GM12878 (cell line): ENCODE results near the gene NR1D1. TPM values are rescaled to one million over a fixed set of nuclear protein-coding genes. Genes with fewer than 3 reads are reported as not detected.
A peak's percentile ranks its signal among the peaks of the same experiment; 100 is the strongest.

Experiments used
- ASH2L ChIP-seq: fragments of 300-600, 200-600 bp; sonication (generic); IDR thresholded peaks from 2 replicates; pipeline ENCODE4 v1.6.1; 2017; ENCODE audit warnings: low read depth, mild to moderate bottlenecking, borderline replicate concordance
- ATF2 ChIP-seq: IDR thresholded peaks from 2 replicates; pipeline ENCODE4 v1.6.1; 2012; ENCODE audit warnings: low read length, inconsistent platforms
- ATF3 ChIP-seq: IDR thresholded peaks from 2 replicates; pipeline ENCODE4 v1.6.1; 2011; ENCODE audit warnings: low read depth, mild to moderate bottlenecking, low read length, moderate library complexity, borderline replicate concordance; ENCODE audit errors: extremely low read depth
- BCL3 ChIP-seq: IDR thresholded peaks from 2 replicates; pipeline ENCODE4 v1.6.1; 2011; ENCODE audit warnings: borderline replicate concordance, low read depth, mild to moderate bottlenecking, moderate library complexity, low read length; ENCODE audit not compliant: insufficient read depth, poor library complexity, severe bottlenecking
- CBX3 ChIP-seq: fragments of 200-600 bp; sonication (generic); IDR thresholded peaks from 2 replicates; pipeline ENCODE4 v1.6.1; 2016; ENCODE audit warnings: low read depth, borderline replicate concordance
- CTCF ChIP-seq, 3 experiments: IDR thresholded peaks in 2 of 3; conservative IDR thresholded peaks in 1 of 3; 2 replicates each; pipeline ENCODE4 v1.5.1; 2011; ENCODE audit warnings: low read depth in 3 of 3, low read length in 3 of 3, mild to moderate bottlenecking in 3 of 3, control low read depth in 2 of 3, moderate library complexity in 2 of 3, inconsistent platforms in 1 of 3, mixed read lengths in 1 of 3; ENCODE audit not compliant: control insufficient read depth in 2 of 3, insufficient read depth in 1 of 3; ENCODE audit errors: extremely low read depth in 1 of 3
- E2F4 ChIP-seq: IDR thresholded peaks from 2 replicates; pipeline ENCODE4 v1.6.1; 2012; ENCODE audit warnings: low read depth, low read length, improper control_type of control experiment
- EP300 ChIP-seq, 2 experiments: fragments of 150-350 bp in 1 of 2; IDR thresholded peaks; 2 replicates each; pipeline ENCODE4 v1.6.1; 2011 to 2012; ENCODE audit warnings: low read depth in 2 of 2, low read length in 2 of 2, borderline replicate concordance in 1 of 2, improper control_type of control experiment in 1 of 2, inconsistent platforms in 1 of 2; ENCODE audit not compliant: control insufficient read depth in 1 of 2
- GABPA ChIP-seq: IDR thresholded peaks from 2 replicates; pipeline ENCODE4 v1.6.1; 2014; ENCODE audit warnings: antibody characterized with exemption, low read depth, mild to moderate bottlenecking, inconsistent platforms
- HDAC6 ChIP-seq: fragments of 200-600 bp; sonication (generic); IDR thresholded peaks from one replicate; pipeline ENCODE4 v1.8.0; 2017; ENCODE audit warnings: antibody characterized with exemption; ENCODE audit not compliant: unreplicated experiment
- LARP7 ChIP-seq: fragments of 450-650 bp; IDR thresholded peaks from 2 replicates; pipeline ENCODE4 v1.6.1; 2017; ENCODE audit warnings: mild to moderate bottlenecking
- MTA3 ChIP-seq: IDR thresholded peaks from 2 replicates; pipeline ENCODE4 v1.6.1; 2012; ENCODE audit warnings: low read length, inconsistent platforms, borderline replicate concordance
- NKRF ChIP-seq: fragments of 450-650 bp; conservative IDR thresholded peaks from 2 replicates; pipeline ENCODE4 v1.6.1; 2017; ENCODE audit warnings: mild to moderate bottlenecking, moderate library complexity
- PKNOX1 ChIP-seq: fragments of 450-650 bp; IDR thresholded peaks from 2 replicates; pipeline ENCODE4 v1.6.1; 2016; ENCODE audit warnings: mild to moderate bottlenecking
- RCOR1 ChIP-seq: conservative IDR thresholded peaks from 2 replicates; pipeline ENCODE4 v1.6.1; 2012; ENCODE audit warnings: low read depth, low read length, improper control_type of control experiment
- SMARCA5 ChIP-seq: fragments of 450-650 bp; IDR thresholded peaks from 2 replicates; pipeline ENCODE4 v1.6.1; 2017; ENCODE audit warnings: mild to moderate bottlenecking
- TCF12 ChIP-seq: IDR thresholded peaks from 2 replicates; pipeline ENCODE4 v1.6.1; 2011; ENCODE audit warnings: low read depth, mild to moderate bottlenecking, low read length
- ZBED1 ChIP-seq: IDR thresholded peaks from 2 replicates; pipeline ENCODE4 v1.6.1; 2016; ENCODE audit warnings: borderline replicate concordance
- ZNF274 ChIP-seq: IDR thresholded peaks from one replicate; pipeline ENCODE4 v1.8.0; 2011; ENCODE audit not compliant: insufficient read length, insufficient read depth
- polyA plus RNA-seq, 11 experiments: library from polyadenylated mRNA; depleted of rRNA in 4 of 11; unstranded in 6 of 11; stranded (reverse) in 5 of 11; fragments of >200 nt; fragmentation: Nextera tagmentation in 4 of 11; fragmentation: Illumina TruSeq in 1 of 11; extraction: Ambion mirVana in 4 of 11; extraction: Trizol in 1 of 11; gene quantifications; 1 replicate in 1 of 11; 2 replicates in 10 of 11; pipeline versions ENCODE4 v1.2.1 to v1.2.3, GENCODE V29; 2011 to 2016; ENCODE audit warnings: inconsistent platforms in 2 of 11, missing spikeins in 2 of 11, low read depth in 1 of 11
- total RNA-seq, 4 experiments: library from RNA; depleted of rRNA in 3 of 4; stranded (reverse); fragments of >200 nt in 3 of 4; fragmentation: Illumina TruSeq in 1 of 4; extraction: Trizol in 1 of 4; gene quantifications; 2 replicates each; pipeline versions ENCODE4 v1.2.1 to v1.2.3, GENCODE V29; 2013 to 2021

NR1D1 gene
- total and polyA plus RNA-seq, 10 of the 15 experiments (the other 5 are each of a cell fraction or from before 2014, with no cell fraction given) = 0.10 to 3.4 (median 0.94) TPM

- TF ChIP-seq ATF2 (no peak), BCL3 (no peak), ZNF274 (no peak), ASH2L (no peak), CBX3 (no peak), NKRF (0 out of 2 replicates have a peak, but pooled peaks have one; percentile 38), GABPA (no peak), SMARCA5 (no peak), TCF12 (no peak), E2F4 (no peak), CTCF (IDR thresholded peaks at IDR 0.05 in 2 of 3, conservative IDR thresholded peaks at IDR 0.05 in 1 of 3; ENCODE audit: control insufficient read depth in 2 of 3, extremely low read depth in 1 of 3, insufficient read depth in 1 of 3, low read depth in 3 of 3, low read length in 3 of 3) (peak in 1 of 3 experiments; percentile 27; a peak in 2 of 6 replicates), MTA3 (no peak), RCOR1 (no peak), ATF3 (no peak), LARP7 (peak; percentile 57; the same call in 1 of the 2 replicates), EP300 (IDR thresholded peaks at IDR 0.05; ENCODE audit: borderline replicate concordance in 1 of 2, control insufficient read depth in 1 of 2, low read depth in 2 of 2, low read length in 2 of 2) (no peak), PKNOX1 (no peak), HDAC6 (no peak), ZBED1 (no peak)
Measured at GRCh38 chr17:40062329-40063186, 37.8 kb downstream of the NR1D1 start, which contains the start of gene THRA (continued).
